ENCODE data around the gene AKAP17A. TPM values are rescaled to one million over a fixed set of nuclear protein-coding genes. Genes with fewer than 3 reads are reported as not detected.

AKAP17A gene
- total RNA-seq, 2 experiments from 2014 or later: 49.7 to 51.2 TPM

GRCh38 chrX:1599791-1600405, 8.5 kb downstream of the AKAP17A start:
- H3K27ac Mint-ChIP-seq: no peak overlapping the region
- H3K9me3 Mint-ChIP-seq (ENCODE audit: low read depth): no peaks in the 10 kb centered on the region
- H3K36me3 Mint-ChIP-seq (ENCODE audit: low read depth): peaks cover 58% of the 10 kb centered on the region
- DNase-seq (no peak), ATAC-seq (no peak)
- POLR2A ChIA-PET: no interaction called here
- H3K27me3 Mint-ChIP-seq: no peaks in the 10 kb centered on the region
- peaks cover 6% of the 10 kb centered on the region for H3K4me1 Mint-ChIP-seq
- H3K4me3 Mint-ChIP-seq: no peak overlapping the region
- CTCF ChIA-PET: no interaction called here
- intact Hi-C loops (cut with DNase I, micrococcal nuclease): no loop called here

GRCh38 chrX:1600406-1601050, 9.1 kb downstream of the AKAP17A start:
- Mint-ChIP-seq H3K4me3 (no peak overlapping the region), H3K27me3 (no peaks in the 10 kb centered on the region), H3K4me1 (peaks cover 3% of the 10 kb centered on the region), H3K27ac (no peak overlapping the region), H3K9me3 (ENCODE audit: low read depth) (no peaks in the 10 kb centered on the region), H3K36me3 (ENCODE audit: low read depth) (peaks cover 51% of the 10 kb centered on the region)
- no peak for ATAC-seq
- CTCF ChIA-PET: no interaction called here
- intact Hi-C loops (cut with DNase I, micrococcal nuclease): no loop called here
- DNase-seq: no peak
- POLR2A ChIA-PET: no interaction called here

- no peak overlapping the region for H3K4me3 Mint-ChIP-seq
- H3K27ac Mint-ChIP-seq: no peak overlapping the region
- ChIA-PET POLR2A (no interaction called here), CTCF (no interaction called here)
- H3K9me3 Mint-ChIP-seq (ENCODE audit: low read depth): no peaks in the 10 kb centered on the region
- intact Hi-C loops (cut with DNase I, micrococcal nuclease): no loop called here
- H3K4me1 Mint-ChIP-seq: peaks cover 1% of the 10 kb centered on the region
- peaks cover 45% of the 10 kb centered on the region for H3K36me3 Mint-ChIP-seq (ENCODE audit: low read depth)
- no peak for ATAC-seq
- H3K27me3 Mint-ChIP-seq: no peaks in the 10 kb centered on the region
- no peak for DNase-seq
Observed at GRCh38 chrX:1601051-1601767, 9.8 kb downstream of the AKAP17A start.

GRCh38 chrX:1601768-1602085, 10.3 kb downstream of the AKAP17A start:
- no peaks in the 10 kb centered on the region for H3K27me3 Mint-ChIP-seq
- ATAC-seq (no peak), DNase-seq (no peak)
- CTCF ChIA-PET: no interaction called here
- intact Hi-C loops (cut with DNase I, micrococcal nuclease): no loop called here
- no peak overlapping the region for H3K4me3 Mint-ChIP-seq
- no peaks in the 10 kb centered on the region for H3K9me3 Mint-ChIP-seq (ENCODE audit: low read depth)
- no peak overlapping the region for H3K27ac Mint-ChIP-seq
- H3K36me3 Mint-ChIP-seq (ENCODE audit: low read depth): peaks cover 45% of the 10 kb centered on the region
- peaks cover 1% of the 10 kb centered on the region for H3K4me1 Mint-ChIP-seq
- POLR2A ChIA-PET: no interaction called here

GRCh38 chrX:1602299-1602698, 10.9 kb downstream of the AKAP17A start:
- no peak for DNase-seq
- no peaks in the 10 kb centered on the region for H3K9me3 Mint-ChIP-seq (ENCODE audit: low read depth)
- H3K4me3 Mint-ChIP-seq: no peak overlapping the region
- no peak overlapping the region for H3K27ac Mint-ChIP-seq
- ATAC-seq: no peak
- POLR2A ChIA-PET: no interaction called here
- no peaks in the 10 kb centered on the region for H3K27me3 Mint-ChIP-seq
- intact Hi-C loops (cut with DNase I, micrococcal nuclease): no loop called here
- no peaks in the 10 kb centered on the region for H3K4me1 Mint-ChIP-seq
- peaks cover 40% of the 10 kb centered on the region for H3K36me3 Mint-ChIP-seq (ENCODE audit: low read depth)
- CTCF ChIA-PET: no interaction called here

GRCh38 chrX:1606496-1606895, 15.1 kb downstream of the AKAP17A start:
- Mint-ChIP-seq H3K36me3 (ENCODE audit: low read depth) (peaks cover 21% of the 10 kb centered on the region), H3K27me3 (no peaks in the 10 kb centered on the region), H3K9me3 (ENCODE audit: low read depth) (no peaks in the 10 kb centered on the region), H3K4me3 (no peak overlapping the region), H3K4me1 (no peaks in the 10 kb centered on the region), H3K27ac (no peak overlapping the region)
- intact Hi-C loops (cut with DNase I, micrococcal nuclease): no loop called here
- ChIA-PET CTCF (no interaction called here), POLR2A (no interaction called here)
- DNase-seq (no peak), ATAC-seq (no peak)

GRCh38 chrX:1609311-1609710, 17.9 kb downstream of the AKAP17A start:
- ChIA-PET POLR2A (no interaction called here), CTCF (no interaction called here)
- H3K27me3 Mint-ChIP-seq: no peaks in the 10 kb centered on the region
- H3K36me3 Mint-ChIP-seq (ENCODE audit: low read depth): peaks cover under 1% of the 10 kb centered on the region
- no peak overlapping the region for H3K27ac Mint-ChIP-seq
- H3K9me3 Mint-ChIP-seq (ENCODE audit: low read depth): no peaks in the 10 kb centered on the region
- no peak for ATAC-seq
- intact Hi-C loops (cut with DNase I, micrococcal nuclease): no loop called here
- no peak for DNase-seq
- H3K4me1 Mint-ChIP-seq: no peaks in the 10 kb centered on the region
- H3K4me3 Mint-ChIP-seq: no peak overlapping the region

GRCh38 chrX:1609762-1610161, 18.4 kb downstream of the AKAP17A start:
- ATAC-seq: no peak
- POLR2A ChIA-PET: no interaction called here
- H3K4me3 Mint-ChIP-seq: no peak overlapping the region

GRCh38 chrX:1610166-1610565, 18.8 kb downstream of the AKAP17A start:
- no peaks in the 10 kb centered on the region for H3K9me3 Mint-ChIP-seq (ENCODE audit: low read depth)

More at GRCh38 chrX:1609762-1610161, 18.4 kb downstream of the AKAP17A start:
- Mint-ChIP-seq H3K27ac (no peak overlapping the region), H3K9me3 (ENCODE audit: low read depth) (no peaks in the 10 kb centered on the region), H3K36me3 (ENCODE audit: low read depth) (no peaks in the 10 kb centered on the region), H3K27me3 (no peaks in the 10 kb centered on the region), H3K4me1 (no peaks in the 10 kb centered on the region)
- no peak for DNase-seq
- CTCF ChIA-PET: no interaction called here
- intact Hi-C loops (cut with DNase I, micrococcal nuclease): no loop called here

GRCh38 chrX:1610736-1611135, 19.3 kb downstream of the AKAP17A start:
- no peaks in the 10 kb centered on the region for H3K27me3 Mint-ChIP-seq
- POLR2A ChIA-PET: no interaction called here
- no peaks in the 10 kb centered on the region for H3K36me3 Mint-ChIP-seq (ENCODE audit: low read depth)
- H3K4me1 Mint-ChIP-seq: no peaks in the 10 kb centered on the region
- H3K4me3 Mint-ChIP-seq: no peak overlapping the region
- ATAC-seq (no peak), DNase-seq (no peak)
- H3K27ac Mint-ChIP-seq: no peak overlapping the region
- H3K9me3 Mint-ChIP-seq (ENCODE audit: low read depth): no peaks in the 10 kb centered on the region
- CTCF ChIA-PET: no interaction called here
- intact Hi-C loops (cut with DNase I, micrococcal nuclease): no loop called here

More at GRCh38 chrX:1610166-1610565, 18.8 kb downstream of the AKAP17A start:
- ChIA-PET CTCF (no interaction called here), POLR2A (no interaction called here)
- Mint-ChIP-seq H3K27ac (no peak overlapping the region), H3K27me3 (no peaks in the 10 kb centered on the region), H3K4me1 (no peaks in the 10 kb centered on the region), H3K4me3 (no peak overlapping the region), H3K36me3 (ENCODE audit: low read depth) (no peaks in the 10 kb centered on the region)
- intact Hi-C loops (cut with DNase I, micrococcal nuclease): no loop called here
- ATAC-seq (no peak), DNase-seq (no peak)

GRCh38 chrX:1612641-1613286, 21.4 kb downstream of the AKAP17A start:
- ChIA-PET CTCF (no interaction called here), POLR2A (no interaction called here)
- no peaks in the 10 kb centered on the region for H3K4me1 Mint-ChIP-seq
- no peaks in the 10 kb centered on the region for H3K36me3 Mint-ChIP-seq (ENCODE audit: low read depth)
- no peaks in the 10 kb centered on the region for H3K27me3 Mint-ChIP-seq
- H3K4me3 Mint-ChIP-seq: no peak overlapping the region
- intact Hi-C loops (cut with DNase I, micrococcal nuclease): no loop called here
- H3K27ac Mint-ChIP-seq: no peak overlapping the region
- ATAC-seq: no peak
- DNase-seq: no peak
- no peaks in the 10 kb centered on the region for H3K9me3 Mint-ChIP-seq (ENCODE audit: low read depth)

- intact Hi-C loops (cut with DNase I, micrococcal nuclease): no loop called here
- no peaks in the 10 kb centered on the region for H3K27me3 Mint-ChIP-seq
- no peaks in the 10 kb centered on the region for H3K9me3 Mint-ChIP-seq (ENCODE audit: low read depth)
- ChIA-PET CTCF (no interaction called here), POLR2A (no interaction called here)
- H3K4me1 Mint-ChIP-seq: no peaks in the 10 kb centered on the region
- H3K36me3 Mint-ChIP-seq (ENCODE audit: low read depth): no peaks in the 10 kb centered on the region
- ATAC-seq (no peak), DNase-seq (no peak)
- H3K4me3 Mint-ChIP-seq: no peak within 1 kb of the TSS
- no peak within 1 kb of the TSS for H3K27ac Mint-ChIP-seq
Observed at GRCh38 chrX:1614927-1615326, 23.5 kb downstream of the AKAP17A start, which contains the start of gene ASMT. Gene ASMT, plus strand, starts transcription at chrX:1615059. Its CDS starts 141 bp downstream, at chrX:1615200.

Measured in activated CD4-positive, alpha-beta T cell treated with anti-CD3 and anti-CD28 coated beads for 36 hours (primary cell).